Nephron (organoid): ENCODE measurements around the gene CCDC102B.
"Not testable (repeated sequence)": the region's sequence is repeated elsewhere in the genome, so short reads cannot be mapped to it uniquely, and the experiment has no call there.

Experiments
- H3K27ac Mint-ChIP-seq, 3 experiments: 2 replicates each; pipeline ENCODE4 v1.8.0; 2020; ENCODE audit warnings: mixed read lengths in 3 of 3, mild to moderate bottlenecking in 2 of 3, moderate library complexity in 1 of 3
- H3K27me3 Mint-ChIP-seq: 2 replicates; pipeline ENCODE4 v1.8.0; 2021; ENCODE audit warnings: low read depth, mild to moderate bottlenecking, moderate library complexity, mixed read lengths
- H3K36me3 Mint-ChIP-seq: 2 replicates; pipeline ENCODE4 v1.8.0; 2020; ENCODE audit warnings: low read depth, mixed read lengths
- H3K4me1 Mint-ChIP-seq: 2 replicates; pipeline ENCODE4 v1.8.0; 2020; ENCODE audit warnings: mixed read lengths
- H3K4me3 Mint-ChIP-seq, 3 experiments: 2 replicates each; pipeline ENCODE4 v1.8.0; 2020; ENCODE audit warnings: mild to moderate bottlenecking in 3 of 3, mixed read lengths in 3 of 3, moderate library complexity in 2 of 3
- H3K9me3 Mint-ChIP-seq: 2 replicates; pipeline ENCODE4 v1.8.0; 2020; ENCODE audit warnings: mixed read lengths
- TF ChIP-seq, protein P1 (sequence below), 3 experiments: fragments of 200-600 bp; sonication (generic); IDR thresholded peaks; one replicate each; pipeline ENCODE4 v1.5.0; 2021; ENCODE audit warnings: antibody characterized with exemption in 3 of 3; ENCODE audit not compliant: unreplicated experiment in 3 of 3

Gene CCDC102B

GRCh38 chr18:68783506-68783905, 14.4 kb upstream of the CCDC102B start:
- H3K27ac Mint-ChIP-seq: peak overlapping the region in 1 of 3 experiments; percentile 46
- H3K4me3 Mint-ChIP-seq: no peak overlapping the region
- no peaks in the 10 kb centered on the region for H3K36me3 Mint-ChIP-seq
- H3K4me1 Mint-ChIP-seq: peaks cover 23% of the 10 kb centered on the region
- H3K9me3 Mint-ChIP-seq: peaks cover 3% of the 10 kb centered on the region
- no peaks in the 10 kb centered on the region for H3K27me3 Mint-ChIP-seq
- TF ChIP-seq, protein P1, sequence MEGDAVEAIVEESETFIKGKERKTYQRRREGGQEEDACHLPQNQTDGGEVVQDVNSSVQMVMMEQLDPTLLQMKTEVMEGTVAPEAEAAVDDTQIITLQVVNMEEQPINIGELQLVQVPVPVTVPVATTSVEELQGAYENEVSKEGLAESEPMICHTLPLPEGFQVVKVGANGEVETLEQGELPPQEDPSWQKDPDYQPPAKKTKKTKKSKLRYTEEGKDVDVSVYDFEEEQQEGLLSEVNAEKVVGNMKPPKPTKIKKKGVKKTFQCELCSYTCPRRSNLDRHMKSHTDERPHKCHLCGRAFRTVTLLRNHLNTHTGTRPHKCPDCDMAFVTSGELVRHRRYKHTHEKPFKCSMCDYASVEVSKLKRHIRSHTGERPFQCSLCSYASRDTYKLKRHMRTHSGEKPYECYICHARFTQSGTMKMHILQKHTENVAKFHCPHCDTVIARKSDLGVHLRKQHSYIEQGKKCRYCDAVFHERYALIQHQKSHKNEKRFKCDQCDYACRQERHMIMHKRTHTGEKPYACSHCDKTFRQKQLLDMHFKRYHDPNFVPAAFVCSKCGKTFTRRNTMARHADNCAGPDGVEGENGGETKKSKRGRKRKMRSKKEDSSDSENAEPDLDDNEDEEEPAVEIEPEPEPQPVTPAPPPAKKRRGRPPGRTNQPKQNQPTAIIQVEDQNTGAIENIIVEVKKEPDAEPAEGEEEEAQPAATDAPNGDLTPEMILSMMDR (IDR thresholded peaks at IDR 0.05; ENCODE audit: unreplicated experiment in 3 of 3): no peak

DNA sequence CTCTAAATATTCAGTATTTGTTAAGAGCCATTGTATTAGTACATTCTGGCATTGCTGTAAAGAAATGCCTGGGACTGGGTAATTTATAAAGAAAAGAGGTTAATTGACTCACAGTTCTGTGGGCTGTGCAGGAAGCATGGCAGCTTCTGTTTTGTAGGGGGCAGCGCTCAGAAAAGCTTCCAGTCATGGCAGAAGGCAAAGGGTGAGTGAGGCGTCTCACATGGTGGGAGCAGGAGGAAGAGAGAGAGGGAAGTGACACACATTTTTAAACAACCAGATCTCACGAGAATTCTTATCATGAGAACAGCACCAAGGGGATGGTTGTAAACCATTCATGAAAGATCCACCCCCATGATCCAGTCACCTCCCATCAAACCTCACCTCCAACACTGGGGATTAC, 13.8 kb upstream of the CCDC102B start:
- no peaks in the 10 kb centered on the region for H3K27me3 Mint-ChIP-seq
- H3K36me3 Mint-ChIP-seq: no peaks in the 10 kb centered on the region

DNA sequence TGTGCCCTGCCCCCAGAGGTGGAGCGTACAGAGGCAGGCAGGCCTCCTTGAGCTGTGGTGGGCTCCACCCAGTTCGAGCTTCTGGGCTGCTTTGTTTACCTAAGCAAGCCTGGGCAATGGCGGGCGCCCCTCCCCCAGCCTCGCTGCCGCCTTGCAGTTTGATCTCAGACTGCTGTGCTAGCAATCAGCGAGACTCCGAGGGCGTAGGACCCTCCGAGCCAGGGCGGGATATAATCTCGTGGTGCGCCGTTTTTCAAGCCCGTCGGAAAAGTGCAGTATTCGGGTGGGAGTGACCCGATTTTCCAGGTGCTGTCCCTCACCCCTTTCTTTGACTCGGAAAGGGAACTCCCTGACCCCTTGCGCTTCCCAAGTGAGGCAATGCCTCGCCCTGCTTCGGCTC, 7.6 kb upstream of the CCDC102B start:
- H3K4me3 Mint-ChIP-seq, H3K27me3 Mint-ChIP-seq, H3K36me3 Mint-ChIP-seq, H3K27ac Mint-ChIP-seq, H3K9me3 Mint-ChIP-seq, H3K4me1 Mint-ChIP-seq: not testable (repeated sequence)

More for the DNA sequence above, 13.8 kb upstream of the CCDC102B start:
- Mint-ChIP-seq H3K4me3 (no peak overlapping the region), H3K9me3 (peaks cover 3% of the 10 kb centered on the region), H3K4me1 (peaks cover 17% of the 10 kb centered on the region), H3K27ac (peak overlapping the region in 1 of 3 experiments; percentile 46)
- TF ChIP-seq, protein P1 (IDR thresholded peaks at IDR 0.05; ENCODE audit: unreplicated experiment in 3 of 3): no peak

DNA sequence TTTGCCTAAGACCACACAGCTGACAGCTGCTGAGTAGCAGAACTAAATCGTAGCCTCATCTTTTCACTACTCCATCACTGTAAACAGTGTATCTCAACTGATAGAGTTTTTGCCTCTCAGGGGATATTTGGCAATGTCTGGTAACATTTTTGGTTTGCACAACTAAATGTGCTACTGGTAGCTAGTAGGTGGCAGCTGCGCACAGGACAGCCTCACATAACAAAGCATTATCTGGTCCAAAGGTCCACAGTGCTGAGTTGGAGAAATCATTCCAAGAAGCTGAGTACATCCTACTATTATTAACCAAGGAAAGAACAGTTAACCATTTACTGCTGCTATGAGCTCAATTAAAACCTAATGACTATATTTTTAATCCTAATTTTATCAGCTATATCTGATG, 6.1 kb upstream of the CCDC102B start:
- Mint-ChIP-seq H3K4me3 (no peak overlapping the region), H3K4me1 (peaks cover 7% of the 10 kb centered on the region), H3K9me3 (peaks cover 3% of the 10 kb centered on the region), H3K27me3 (no peaks in the 10 kb centered on the region), H3K27ac (peak overlapping the region; percentile 25 to 70 (median 62)), H3K36me3 (no peaks in the 10 kb centered on the region)
- TF ChIP-seq, protein P1 (IDR thresholded peaks at IDR 0.05; ENCODE audit: unreplicated experiment in 3 of 3): no peak

DNA sequence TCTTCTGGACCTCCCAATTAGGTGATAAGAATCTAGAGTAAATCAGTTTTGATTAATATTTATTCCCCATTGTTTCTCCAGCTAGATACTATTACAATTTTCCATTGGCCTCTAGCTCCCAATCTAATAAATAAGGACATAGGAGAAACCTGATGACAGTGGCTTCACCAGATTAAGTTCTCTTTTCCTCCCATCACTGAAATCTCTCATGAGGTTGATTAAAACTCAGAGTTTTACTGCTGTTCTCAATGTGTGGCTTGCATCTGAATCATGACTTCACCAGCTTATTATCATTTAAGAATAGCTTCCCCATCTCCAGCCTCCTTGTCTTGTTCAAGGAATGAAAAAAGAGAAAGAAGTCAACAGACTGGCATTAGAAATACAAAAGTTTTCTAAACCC, 3.9 kb upstream of the CCDC102B start:
- H3K9me3 Mint-ChIP-seq: peaks cover 3% of the 10 kb centered on the region
- no peaks in the 10 kb centered on the region for H3K27me3 Mint-ChIP-seq
- no peak overlapping the region for H3K4me3 Mint-ChIP-seq
- peaks cover 11% of the 10 kb centered on the region for H3K4me1 Mint-ChIP-seq
- peak overlapping the region in 1 of 3 experiments; percentile 38 for H3K27ac Mint-ChIP-seq
- no peaks in the 10 kb centered on the region for H3K36me3 Mint-ChIP-seq
- TF ChIP-seq, protein P1 (IDR thresholded peaks at IDR 0.05; ENCODE audit: unreplicated experiment in 3 of 3): no peak

DNA sequence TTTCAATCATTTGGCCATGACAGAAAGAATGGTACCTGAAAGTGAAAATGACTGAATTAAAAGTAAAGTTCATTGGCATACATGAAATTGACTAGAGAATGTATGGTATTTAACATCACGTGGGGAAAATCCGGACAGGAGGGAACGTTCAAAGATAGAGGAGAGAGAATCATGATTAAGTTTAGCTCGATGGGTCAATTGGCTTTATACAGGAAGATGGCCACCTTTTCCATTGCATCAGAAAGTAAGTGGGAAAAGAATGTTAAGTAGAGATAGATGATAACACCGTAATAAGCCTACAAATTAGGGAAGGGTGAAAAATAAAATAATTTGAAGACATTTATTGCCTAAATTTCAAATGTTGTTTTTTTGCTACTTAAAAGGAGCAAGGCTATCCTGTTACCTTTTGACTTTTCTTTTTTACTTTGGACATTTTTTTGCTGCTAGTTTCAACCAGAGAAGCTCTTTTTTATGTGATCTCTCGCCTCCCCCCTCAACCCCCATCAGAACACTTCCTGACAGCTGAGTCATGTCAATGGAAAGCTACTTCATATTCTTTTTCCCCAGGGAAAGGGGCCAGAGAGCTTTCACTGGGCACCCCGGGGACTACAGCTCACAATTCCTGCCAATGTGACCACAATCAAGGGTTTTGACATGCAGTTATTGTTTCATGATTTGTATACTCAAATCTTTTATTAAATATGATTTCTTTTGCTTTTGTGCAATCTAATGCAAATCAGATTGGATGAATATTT, 767 bp upstream of the CCDC102B start:
- Mint-ChIP-seq H3K9me3 (no peaks in the 10 kb centered on the region), H3K36me3 (no peaks in the 10 kb centered on the region), H3K4me1 (peaks cover 16% of the 10 kb centered on the region), H3K27ac (no peak overlapping the region), H3K27me3 (no peaks in the 10 kb centered on the region), H3K4me3 (no peak overlapping the region)
- TF ChIP-seq, protein P1 (IDR thresholded peaks at IDR 0.05; ENCODE audit: unreplicated experiment in 3 of 3): no peak
